GM12878 (cell line): ENCODE results near the gene FCHSD2. TPM values are rescaled to one million over a fixed set of nuclear protein-coding genes. Genes with fewer than 3 reads are reported as not detected.

Source experiments
- ATAC-seq: fragments of 200-7000 bp; cut with Tn5 transposase; 3 replicates; pipeline ENCODE4 v1.9.1; 2020; ENCODE audit warnings: mild to moderate bottlenecking, moderate library complexity
- BruUV-seq: library from RNA; stranded (reverse); fragments of 400-500 nt; replicated peaks from 2 replicates; lab custom pipeline; 2021; lab: Mats Ljungman, UMichigan
- CTCF ChIA-PET: fragments of 300-600 bp; sonication (Branson Sonifier 250); formaldehyde crosslinking; extraction: SDS; loops from one replicate; lab custom pipeline; 2021; ENCODE audit warnings: inconsistent platforms; lab: Yijun Ruan, JAX
- POLR2A ChIA-PET: fragments of 350-600 bp; formaldehyde crosslinking; extraction: SDS; loops from one replicate; lab custom pipeline; 2021; ENCODE audit warnings: inconsistent platforms; lab: Charles Lee
- RAD21 ChIA-PET: fragments of 300-600 bp; sonication (Branson Sonifier 250); formaldehyde crosslinking; loops from one replicate; lab custom pipeline; 2023; ENCODE audit warnings: antibody characterized with exemption; ENCODE audit not compliant: unreplicated experiment; lab: Charles Lee
- SMC1A ChIA-PET: fragments of 300-600 bp; sonication (Branson Sonifier 250); formaldehyde crosslinking; loops from one replicate; lab custom pipeline; 2023; ENCODE audit not compliant: unreplicated experiment, uncharacterized antibody; lab: Charles Lee
- DNase-seq: peaks from one replicate; pipeline ENCODE4 v3.0.0-alpha.2; 2011; ENCODE audit warnings: low read depth, low spot score
- FAIRE-seq: peaks from 3 replicates; lab custom pipeline; 2011; peaks lifted over from hg19 to GRCh38; lab: Jason Lieb, UNC
- H2AFZ ChIP-seq: 2 replicates; pipeline ENCODE4 v1.6.0; 2011; ENCODE audit warnings: low read depth, low read length, control low read depth; ENCODE audit not compliant: control insufficient read depth
- H3K27ac ChIP-seq: 2 replicates; pipeline ENCODE4 v1.5.1; 2011; ENCODE audit warnings: control low read depth; ENCODE audit not compliant: control insufficient read depth, insufficient read depth
- H3K27me3 ChIP-seq, 2 experiments: replicated peaks in 1 of 2; 2 replicates each; pipeline versions ENCODE4 v1.6.0 to v1.6.1; 2011; ENCODE audit warnings: low read length in 1 of 2; ENCODE audit not compliant: control insufficient read depth in 2 of 2, insufficient read depth in 2 of 2
- H3K36me3 ChIP-seq, 2 experiments: 2 replicates each; pipeline ENCODE4 v1.5.1; 2011; ENCODE audit warnings: low read length in 1 of 2; ENCODE audit not compliant: control insufficient read depth in 2 of 2, insufficient read depth in 2 of 2
- H3K4me1 ChIP-seq: 2 replicates; pipeline ENCODE4 v1.6.1; 2011; ENCODE audit warnings: mild to moderate bottlenecking, low read length, moderate library complexity, mixed read lengths; ENCODE audit not compliant: control insufficient read depth, insufficient read depth
- H3K4me2 ChIP-seq: 2 replicates; pipeline ENCODE4 v1.6.0; 2011; ENCODE audit warnings: control low read depth; ENCODE audit not compliant: control insufficient read depth, insufficient read depth
- H3K4me3 ChIP-seq: fragments of 200-600 bp; sonication (generic); 2 replicates; pipeline ENCODE4 v1.5.1; 2016
- H3K79me2 ChIP-seq: 2 replicates; pipeline ENCODE4 v1.6.0; 2011; ENCODE audit warnings: low read length; ENCODE audit not compliant: control insufficient read depth, insufficient read depth
- H3K9ac ChIP-seq: 2 replicates; pipeline ENCODE4 v1.8.0; 2011; ENCODE audit warnings: low read length, control low read depth, mixed read lengths; ENCODE audit not compliant: control insufficient read depth, insufficient read depth
- H3K9me3 ChIP-seq: replicated peaks from 3 replicates; pipeline ENCODE4 v1.5.1; 2011; ENCODE audit warnings: mild to moderate bottlenecking, low read length; ENCODE audit not compliant: control insufficient read depth, insufficient read depth
- H4K20me1 ChIP-seq: 2 replicates; pipeline ENCODE4 v1.6.0; 2011; ENCODE audit not compliant: control insufficient read depth, insufficient read depth
- CREB1 ChIP-seq: IDR thresholded peaks from 2 replicates; pipeline ENCODE4 v1.6.1; 2012; ENCODE audit warnings: low read depth, mild to moderate bottlenecking, inconsistent platforms
- E2F4 ChIP-seq: IDR thresholded peaks from 2 replicates; pipeline ENCODE4 v1.6.1; 2012; ENCODE audit warnings: low read depth, low read length, improper control_type of control experiment
- MYC ChIP-seq: IDR thresholded peaks from 2 replicates; pipeline ENCODE4 v1.6.1; 2011; ENCODE audit warnings: mild to moderate bottlenecking, low read length, moderate library complexity, inconsistent platforms; ENCODE audit not compliant: insufficient read depth, insufficient replicate concordance, insufficient read length, severe bottlenecking
- PRDM15 ChIP-seq: fragments of 450-650 bp; formaldehyde crosslinking; IDR thresholded peaks from 2 replicates; pipeline ENCODE4 v1.4.0; 2020; ENCODE audit warnings: mild to moderate bottlenecking, moderate library complexity
- SIX5 ChIP-seq: IDR thresholded peaks from 2 replicates; pipeline ENCODE4 v1.6.1; 2011; ENCODE audit warnings: mild to moderate bottlenecking, low read depth, low read length, moderate library complexity; ENCODE audit not compliant: severe bottlenecking
- SMARCA5 ChIP-seq: fragments of 450-650 bp; IDR thresholded peaks from 2 replicates; pipeline ENCODE4 v1.6.1; 2017; ENCODE audit warnings: mild to moderate bottlenecking
- STAT1 ChIP-seq: fragments of 450-650 bp; conservative IDR thresholded peaks from 2 replicates; pipeline ENCODE4 v1.6.1; 2014; ENCODE audit warnings: antibody characterized with exemption, mild to moderate bottlenecking
- TCF7 ChIP-seq: IDR thresholded peaks from 2 replicates; pipeline ENCODE4 v1.6.1; 2014; ENCODE audit warnings: antibody characterized with exemption, borderline replicate concordance
- ZNF687 ChIP-seq: fragments of 450-650 bp; IDR thresholded peaks from 2 replicates; pipeline ENCODE4 v1.6.1; 2017; ENCODE audit warnings: mild to moderate bottlenecking, moderate library complexity
- WGBS: methylation state at CpG from one replicate; pipeline ENCODE4 v1.1.6; 2016; ENCODE audit warnings: low lambda C conversion rate; ENCODE audit not compliant: insufficient replicate concordance, insufficient coverage; ENCODE audit errors: missing lambda C conversion rate; 5-methylcytosine and 5-hydroxymethylcytosine counted together
- in situ Hi-C: fragments of 300-500 bp; cut with MboI; formaldehyde crosslinking; loops from 9 replicates; pipeline ENCODE4 v1.14.3; 2018; ENCODE audit warnings: mixed read lengths
- intact Hi-C: fragments of 100-400 bp; cut with micrococcal nuclease; formaldehyde crosslinking; loops from one replicate; pipeline ENCODE4 v1.14.2; 2022; ENCODE audit not compliant: unreplicated experiment
- polyA plus RNA-seq, 11 experiments: library from polyadenylated mRNA; depleted of rRNA in 4 of 11; unstranded in 6 of 11; stranded (reverse) in 5 of 11; fragments of >200 nt; fragmentation: Nextera tagmentation in 4 of 11; fragmentation: Illumina TruSeq in 1 of 11; extraction: Ambion mirVana in 4 of 11; extraction: Trizol in 1 of 11; gene quantifications; 1 replicate in 1 of 11; 2 replicates in 10 of 11; pipeline versions ENCODE4 v1.2.1 to v1.2.3, GENCODE V29; 2011 to 2016; ENCODE audit warnings: inconsistent platforms in 2 of 11, missing spikeins in 2 of 11, low read depth in 1 of 11
- total RNA-seq, 4 experiments: library from RNA; depleted of rRNA in 3 of 4; stranded (reverse); fragments of >200 nt in 3 of 4; fragmentation: Illumina TruSeq in 1 of 4; extraction: Trizol in 1 of 4; gene quantifications; 2 replicates each; pipeline versions ENCODE4 v1.2.1 to v1.2.3, GENCODE V29; 2013 to 2021

Gene FCHSD2
- total and polyA plus RNA-seq, 10 of the 15 experiments (the other 5 are each of a cell fraction or from before 2014, with no cell fraction given), result 13.2 to 89.8 (median 47.8) TPM

GRCh38 chr11:72850832-72851231, 291.3 kb downstream of the FCHSD2 start (continued):
- TF ChIP-seq MYC, result no peak
- no peak for TF ChIP-seq SIX5
- no peak for TF ChIP-seq STAT1
- no peak for TF ChIP-seq SMARCA5

- BruUV-seq, result no TSS peak
- H3K4me3 ChIP-seq, result no peak overlapping the region
- ChIA-PET POLR2A (no interaction called here), RAD21 (interaction anchor here (0.9 to 1.1 kb wide), 2 partner anchors 165 to 294 kb away, joined by 3 read pairs; no protein-coding TSS in a partner anchor), CTCF (interaction anchor here (1.0 to 1.4 kb wide), 2 partner anchors 55 to 329 kb away, joined by 3 to 9 read pairs; partner anchors contain the start of gene STARD10), SMC1A (interaction anchor here (0.8 to 1.1 kb wide), 2 partner anchors 19 to 126 kb away, joined by 3 read pairs; no protein-coding TSS in a partner anchor)
- ATAC-seq (peak; percentile 56; the same call in 2 of the 3 replicates), DNase-seq (no peak), FAIRE-seq (no peak)
- H3K79me2 ChIP-seq, result no peaks in the 10 kb centered on the region; the same call in 1 of the 2 replicates
- H4K20me1 ChIP-seq, result no peaks in the 10 kb centered on the region
- in situ Hi-C loops, result loop anchor here (25.0 kb wide), 1 partner anchor 338 kb away; no protein-coding TSS in a partner anchor
- H3K36me3 ChIP-seq, result peaks cover 3 to 20% of the 10 kb centered on the region in 2 experiments
- H3K27me3 ChIP-seq, result no peaks in the 10 kb centered on the region
- no peak overlapping the region for H3K27ac ChIP-seq
- no peaks in the 10 kb centered on the region for H3K9me3 ChIP-seq
- no peak overlapping the region for H2AFZ ChIP-seq
- WGBS, result 82% methylated on average over 6 of the region's 6 CpGs
- no peak overlapping the region for H3K4me2 ChIP-seq
- intact Hi-C loops, result no loop called here
- no peak overlapping the region for H3K9ac ChIP-seq
- no peaks in the 10 kb centered on the region for H3K4me1 ChIP-seq
- TF ChIP-seq PRDM15 (no peak), CREB1 (no peak), SIX5 (no peak), TCF7 (no peak), ZNF687 (no peak), E2F4 (no peak)
Measured at GRCh38 chr11:72848846-72849466, 293.2 kb downstream of the FCHSD2 start.
